K562 (cell line): ENCODE data around the gene MADD. TPM values are rescaled to one million over a fixed set of nuclear protein-coding genes. Genes with fewer than 3 reads are reported as not detected.

ENCODE experiments used
- ATAC-seq: fragments of 200-7000 bp; cut with Tn5 transposase; 3 replicates; pipeline ENCODE4 v1.9.1; 2020; ENCODE audit warnings: moderate library complexity
- BruUV-seq: library from RNA; stranded (reverse); fragments of 400-500 nt; replicated peaks from 2 replicates; lab custom pipeline; 2021; lab: Mats Ljungman, UMichigan
- CTCF ChIA-PET: fragments of 300-600 bp; formaldehyde crosslinking; extraction: SDS; loops from one replicate; lab custom pipeline; 2021; ENCODE audit warnings: low intra/inter-chr PET ratio; lab: Yijun Ruan, JAX
- POLR2A ChIA-PET: fragments of 300-600, 350-650 bp; sonication (Branson Sonifier 250); formaldehyde crosslinking; extraction: SDS; loops from one replicate; lab custom pipeline; 2021; ENCODE audit warnings: antibody characterized with exemption, inconsistent platforms; lab: Yijun Ruan, JAX
- DNase-seq, 4 experiments: peaks; one replicate each; pipeline versions ENCODE4 v3.0.0 to v3.0.0-alpha.2; 2011 to 2018; ENCODE audit warnings: low spot score in 3 of 4, mixed read lengths in 3 of 4; ENCODE audit errors: extremely low read depth in 1 of 4
- FAIRE-seq: peaks from 2 replicates; lab custom pipeline; 2011; peaks lifted over from hg19 to GRCh38; lab: Jason Lieb, UNC
- H2AFZ ChIP-seq: 2 replicates; pipeline ENCODE4 v1.6.0; 2011; ENCODE audit warnings: low read depth, low read length, control low read depth, inconsistent platforms
- H3K27ac ChIP-seq: fragments of 200-600 bp; 3 replicates; pipeline ENCODE4 v1.8.0; 2011; ENCODE audit warnings: low read depth, mild to moderate bottlenecking, control low read depth, inconsistent platforms, low read length, moderate library complexity, mixed read lengths; ENCODE audit errors: extremely low read depth
- H3K27me3 ChIP-seq, 2 experiments: fragments of 300-600 bp in 1 of 2; 2 replicates in 1 of 2; 3 replicates in 1 of 2; pipeline versions ENCODE4 v1.6.0 to v1.8.0; 2011; ENCODE audit warnings: inconsistent platforms in 2 of 2, low read length in 2 of 2, mild to moderate bottlenecking in 1 of 2, mixed read lengths in 1 of 2, moderate library complexity in 1 of 2; ENCODE audit not compliant: control insufficient read depth in 2 of 2, insufficient read depth in 2 of 2
- H3K36me3 ChIP-seq: fragments of 300-600 bp; 3 replicates; pipeline ENCODE4 v1.8.0; 2011; ENCODE audit warnings: mild to moderate bottlenecking, low read length, inconsistent platforms; ENCODE audit not compliant: control insufficient read depth, insufficient read depth
- H3K4me1 ChIP-seq, 2 experiments: fragments of 200-600 bp in 1 of 2; replicated peaks in 1 of 2; 2 replicates in 1 of 2; 3 replicates in 1 of 2; pipeline versions ENCODE4 v1.5.1 to v1.8.0; 2011; ENCODE audit warnings: inconsistent platforms in 2 of 2, low read length in 2 of 2, mild to moderate bottlenecking in 1 of 2, mixed read lengths in 1 of 2, moderate library complexity in 1 of 2; ENCODE audit not compliant: control insufficient read depth in 2 of 2, insufficient read depth in 2 of 2
- H3K4me2 ChIP-seq: 2 replicates; pipeline ENCODE4 v1.6.1; 2011; ENCODE audit warnings: low read length, control low read depth, inconsistent platforms, mixed read lengths; ENCODE audit not compliant: insufficient read depth
- H3K4me3 ChIP-seq: fragments of 200-600 bp; sonication (generic), shearing (Covaris generic); 2 replicates; pipeline ENCODE4 v1.5.1; 2016; ENCODE audit warnings: control low read depth, inconsistent platforms
- H3K79me2 ChIP-seq: fragments of 200-600 bp; 3 replicates; pipeline ENCODE4 v1.8.0; 2011; ENCODE audit warnings: low read length, inconsistent platforms; ENCODE audit not compliant: control insufficient read depth, insufficient read depth
- H3K9ac ChIP-seq, 2 experiments: 2 replicates each; pipeline versions ENCODE4 v1.6.0 to v1.6.1; 2011; ENCODE audit warnings: low read depth in 2 of 2, low read length in 2 of 2, control low read depth in 1 of 2, inconsistent platforms in 1 of 2, mild to moderate bottlenecking in 1 of 2, mixed read lengths in 1 of 2; ENCODE audit not compliant: insufficient read depth in 1 of 2
- H3K9me1 ChIP-seq: one replicate; pipeline ENCODE4 v1.6.0; 2011; ENCODE audit warnings: inconsistent platforms, mild to moderate bottlenecking, low read length, moderate library complexity; ENCODE audit not compliant: control insufficient read depth, insufficient read depth
- H3K9me3 ChIP-seq: replicated peaks from 2 replicates; pipeline ENCODE4 v1.5.1; 2011; ENCODE audit warnings: low read depth, low read length, inconsistent platforms; ENCODE audit not compliant: control insufficient read depth, insufficient read depth
- H4K20me1 ChIP-seq: replicated peaks from 2 replicates; pipeline ENCODE4 v1.6.1; 2011; ENCODE audit warnings: low read length, inconsistent platforms, mixed read lengths; ENCODE audit not compliant: control insufficient read depth, insufficient read depth
- ETV5 ChIP-seq: sonication (generic); formaldehyde crosslinking; IDR thresholded peaks from 2 replicates; pipeline ENCODE4 v1.4.0; 2020; ENCODE audit warnings: low read depth, mild to moderate bottlenecking, missing genetic modification reagents
- L3MBTL2 ChIP-seq: fragments of 450-650 bp; IDR thresholded peaks from 2 replicates; pipeline ENCODE4 v1.6.1; 2016; ENCODE audit warnings: mild to moderate bottlenecking, moderate library complexity
- MYNN ChIP-seq, 2 experiments: sonication (generic); formaldehyde crosslinking in 1 of 2; IDR thresholded peaks; 2 replicates each; pipeline versions ENCODE4 v1.5.0 to v1.6.1; 2016 to 2020; ENCODE audit warnings: antibody characterized with exemption in 1 of 2, missing genetic modification reagents in 1 of 2
- NELFE ChIP-seq: IDR thresholded peaks from 2 replicates; pipeline ENCODE4 v1.6.1; 2011; ENCODE audit warnings: mild to moderate bottlenecking; ENCODE audit not compliant: insufficient read depth, insufficient read length
- RAD51 ChIP-seq: fragments of 450-650 bp; IDR thresholded peaks from 2 replicates; pipeline ENCODE4 v1.7.1; 2016; ENCODE audit warnings: low read depth, mild to moderate bottlenecking, borderline replicate concordance
- TBP ChIP-seq: optimal IDR thresholded peaks from 2 replicates; pipeline ENCODE3; 2011; ENCODE audit warnings: low read depth, low read length, improper control_type of control experiment
- ZNF431 ChIP-seq: sonication (generic); formaldehyde crosslinking; IDR thresholded peaks from 2 replicates; pipeline ENCODE4 v1.8.0; 2022; ENCODE audit warnings: mild to moderate bottlenecking, missing genetic modification reagents
- WGBS: fragments of 100-300 bp; shearing (Covaris generic); methylation state at CpG from one replicate; pipeline ENCODE4 v1.1.6; 2016; ENCODE audit warnings: low coverage, mixed read lengths; ENCODE audit not compliant: insufficient coverage; ENCODE audit errors: missing lambda C conversion rate; 5-methylcytosine and 5-hydroxymethylcytosine counted together
- in situ Hi-C: fragments of 300-500 bp; cut with MboI; formaldehyde crosslinking; loops from 4 replicates; pipeline ENCODE4 v1.15.0; 2018; ENCODE audit warnings: inconsistent platforms, mixed read lengths
- intact Hi-C: fragments of 100-400 bp; cut with micrococcal nuclease; formaldehyde crosslinking; loops from 2 replicates; pipeline ENCODE4 v1.14.2; 2022
- polyA plus RNA-seq, 8 experiments: library from polyadenylated mRNA; depleted of rRNA in 4 of 8; stranded (reverse) in 5 of 8; unstranded in 3 of 8; fragments of >200 nt; fragmentation: Nextera tagmentation in 2 of 8; fragmentation: Illumina TruSeq in 1 of 8; extraction: Ambion mirVana in 2 of 8; extraction: Trizol in 1 of 8; gene quantifications; 2 replicates each; pipeline versions ENCODE4 v1.2.1 to v1.2.3, GENCODE V29; 2011 to 2014; ENCODE audit warnings: inconsistent platforms in 1 of 8, missing spikeins in 1 of 8
- total RNA-seq, 7 experiments: library from RNA; depleted of rRNA in 6 of 7; stranded (reverse); fragments of >200 nt in 6 of 7; fragmentation: Illumina TruSeq in 2 of 7; extraction: Trizol in 2 of 7; gene quantifications; 2 replicates each; pipeline versions ENCODE4 v1.2.1 to v1.2.3, GENCODE V29; 2011 to 2021; ENCODE audit warnings: low replicate concordance in 1 of 7
- TF ChIP-seq, protein P1 (sequence below): fragments of 250-450 bp; sonication (Bioruptor Pico); IDR thresholded peaks from 2 replicates; pipeline ENCODE4 v1.8.0; 2021; ENCODE audit warnings: moderate library complexity, mild to moderate bottlenecking, inconsistent platforms
- TF ChIP-seq, protein P2 (sequence below): fragments of 250-450 bp; sonication (Bioruptor Pico); IDR thresholded peaks from 2 replicates; pipeline ENCODE4 v1.5.0; 2020; ENCODE audit warnings: mild to moderate bottlenecking, borderline replicate concordance
- TF ChIP-seq, protein P3 (sequence below): sonication (generic); formaldehyde crosslinking; IDR thresholded peaks from 2 replicates; pipeline ENCODE4 v1.8.1; 2023; ENCODE audit warnings: mild to moderate bottlenecking, missing genetic modification reagents, moderate library complexity
- TF ChIP-seq, protein P4 (sequence below): fragments of 450-650 bp; conservative IDR thresholded peaks from 2 replicates; pipeline ENCODE4 v1.6.1; 2016; ENCODE audit warnings: missing genetic modification characterization, low read depth, mild to moderate bottlenecking, control low read depth, missing compliant biosample characterization
- TF ChIP-seq, protein P5 (sequence below): fragments of 450-650 bp; formaldehyde crosslinking; IDR thresholded peaks from 2 replicates; pipeline ENCODE4 v1.4.0; 2022; ENCODE audit warnings: missing genetic modification characterization

Gene MADD
- total and polyA plus RNA-seq, 9 of the 15 experiments (the other 6 are each of a cell fraction or from before 2014, with no cell fraction given): 0.68 to 57.6 (median 33.6) TPM

DNA sequence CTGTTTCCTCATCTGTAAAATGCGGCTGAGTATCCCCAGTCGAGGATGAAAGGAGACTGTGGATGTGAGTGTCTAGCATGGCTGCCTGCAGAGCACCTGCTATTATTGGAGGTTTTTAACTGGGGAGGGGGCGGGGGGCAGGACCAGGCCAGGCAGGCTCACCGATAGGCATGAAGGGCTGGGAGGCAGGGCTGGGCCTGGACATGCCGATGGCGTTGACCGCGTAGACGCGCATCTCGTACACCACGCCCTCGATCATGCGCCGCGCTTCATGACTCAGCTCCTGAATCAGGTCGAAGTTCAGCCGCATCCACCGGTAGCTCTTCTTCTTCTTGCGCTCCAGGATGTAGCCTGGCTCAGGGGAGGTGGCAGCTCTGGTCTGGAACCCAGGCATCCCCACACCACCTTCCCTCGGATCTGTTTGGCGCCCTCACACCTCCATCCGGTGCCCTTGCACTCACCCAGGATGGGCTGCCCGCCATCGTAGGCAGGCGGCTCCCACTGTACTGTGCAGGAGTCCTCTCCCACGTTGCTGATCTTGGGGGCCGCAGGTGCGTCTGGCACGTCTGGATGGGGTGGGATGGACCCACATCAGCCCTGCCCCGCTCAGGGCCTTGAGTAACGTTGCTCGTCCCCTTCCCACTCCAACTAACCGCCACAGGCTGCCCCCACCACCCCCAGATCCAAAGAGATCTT is 67.4 kb downstream of the MADD start:
- CTCF ChIA-PET: interaction anchor here (0.6 kb wide), 1 partner anchor 18 kb away, joined by 3 read pairs; no protein-coding TSS in a partner anchor
- in situ Hi-C loops: no loop called here
- peak; percentile 76 to 85 (median 81) for DNase-seq
- TF ChIP-seq, protein P1, sequence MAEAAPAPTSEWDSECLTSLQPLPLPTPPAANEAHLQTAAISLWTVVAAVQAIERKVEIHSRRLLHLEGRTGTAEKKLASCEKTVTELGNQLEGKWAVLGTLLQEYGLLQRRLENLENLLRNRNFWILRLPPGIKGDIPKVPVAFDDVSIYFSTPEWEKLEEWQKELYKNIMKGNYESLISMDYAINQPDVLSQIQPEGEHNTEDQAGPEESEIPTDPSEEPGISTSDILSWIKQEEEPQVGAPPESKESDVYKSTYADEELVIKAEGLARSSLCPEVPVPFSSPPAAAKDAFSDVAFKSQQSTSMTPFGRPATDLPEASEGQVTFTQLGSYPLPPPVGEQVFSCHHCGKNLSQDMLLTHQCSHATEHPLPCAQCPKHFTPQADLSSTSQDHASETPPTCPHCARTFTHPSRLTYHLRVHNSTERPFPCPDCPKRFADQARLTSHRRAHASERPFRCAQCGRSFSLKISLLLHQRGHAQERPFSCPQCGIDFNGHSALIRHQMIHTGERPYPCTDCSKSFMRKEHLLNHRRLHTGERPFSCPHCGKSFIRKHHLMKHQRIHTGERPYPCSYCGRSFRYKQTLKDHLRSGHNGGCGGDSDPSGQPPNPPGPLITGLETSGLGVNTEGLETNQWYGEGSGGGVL: no peak
- TF ChIP-seq L3MBTL2: peak; percentile 62; the same call in 1 of the 2 replicates
- TF ChIP-seq, protein P2, sequence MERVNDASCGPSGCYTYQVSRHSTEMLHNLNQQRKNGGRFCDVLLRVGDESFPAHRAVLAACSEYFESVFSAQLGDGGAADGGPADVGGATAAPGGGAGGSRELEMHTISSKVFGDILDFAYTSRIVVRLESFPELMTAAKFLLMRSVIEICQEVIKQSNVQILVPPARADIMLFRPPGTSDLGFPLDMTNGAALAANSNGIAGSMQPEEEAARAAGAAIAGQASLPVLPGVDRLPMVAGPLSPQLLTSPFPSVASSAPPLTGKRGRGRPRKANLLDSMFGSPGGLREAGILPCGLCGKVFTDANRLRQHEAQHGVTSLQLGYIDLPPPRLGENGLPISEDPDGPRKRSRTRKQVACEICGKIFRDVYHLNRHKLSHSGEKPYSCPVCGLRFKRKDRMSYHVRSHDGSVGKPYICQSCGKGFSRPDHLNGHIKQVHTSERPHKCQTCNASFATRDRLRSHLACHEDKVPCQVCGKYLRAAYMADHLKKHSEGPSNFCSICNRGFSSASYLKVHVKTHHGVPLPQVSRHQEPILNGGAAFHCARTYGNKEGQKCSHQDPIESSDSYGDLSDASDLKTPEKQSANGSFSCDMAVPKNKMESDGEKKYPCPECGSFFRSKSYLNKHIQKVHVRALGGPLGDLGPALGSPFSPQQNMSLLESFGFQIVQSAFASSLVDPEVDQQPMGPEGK (CRISPR knock-in tag): no peak
- TF ChIP-seq MYNN (IDR thresholded peaks at IDR 0.05): no peak
- TF ChIP-seq MYNN (CRISPR knock-in tag; IDR thresholded peaks at IDR 0.05): no peak
- TF ChIP-seq NELFE: no peak
- TF ChIP-seq ZNF431 (CRISPR knock-in tag): no peak
- no peak for TF ChIP-seq RAD51
- TF ChIP-seq, protein P3, sequence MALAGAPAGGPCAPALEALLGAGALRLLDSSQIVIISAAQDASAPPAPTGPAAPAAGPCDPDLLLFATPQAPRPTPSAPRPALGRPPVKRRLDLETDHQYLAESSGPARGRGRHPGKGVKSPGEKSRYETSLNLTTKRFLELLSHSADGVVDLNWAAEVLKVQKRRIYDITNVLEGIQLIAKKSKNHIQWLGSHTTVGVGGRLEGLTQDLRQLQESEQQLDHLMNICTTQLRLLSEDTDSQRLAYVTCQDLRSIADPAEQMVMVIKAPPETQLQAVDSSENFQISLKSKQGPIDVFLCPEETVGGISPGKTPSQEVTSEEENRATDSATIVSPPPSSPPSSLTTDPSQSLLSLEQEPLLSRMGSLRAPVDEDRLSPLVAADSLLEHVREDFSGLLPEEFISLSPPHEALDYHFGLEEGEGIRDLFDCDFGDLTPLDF (CRISPR knock-in tag): no peak
- TF ChIP-seq, protein P4, sequence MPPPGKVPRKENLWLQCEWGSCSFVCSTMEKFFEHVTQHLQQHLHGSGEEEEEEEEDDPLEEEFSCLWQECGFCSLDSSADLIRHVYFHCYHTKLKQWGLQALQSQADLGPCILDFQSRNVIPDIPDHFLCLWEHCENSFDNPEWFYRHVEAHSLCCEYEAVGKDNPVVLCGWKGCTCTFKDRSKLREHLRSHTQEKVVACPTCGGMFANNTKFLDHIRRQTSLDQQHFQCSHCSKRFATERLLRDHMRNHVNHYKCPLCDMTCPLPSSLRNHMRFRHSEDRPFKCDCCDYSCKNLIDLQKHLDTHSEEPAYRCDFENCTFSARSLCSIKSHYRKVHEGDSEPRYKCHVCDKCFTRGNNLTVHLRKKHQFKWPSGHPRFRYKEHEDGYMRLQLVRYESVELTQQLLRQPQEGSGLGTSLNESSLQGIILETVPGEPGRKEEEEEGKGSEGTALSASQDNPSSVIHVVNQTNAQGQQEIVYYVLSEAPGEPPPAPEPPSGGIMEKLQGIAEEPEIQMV (tag): no peak
- TF ChIP-seq, protein P5, sequence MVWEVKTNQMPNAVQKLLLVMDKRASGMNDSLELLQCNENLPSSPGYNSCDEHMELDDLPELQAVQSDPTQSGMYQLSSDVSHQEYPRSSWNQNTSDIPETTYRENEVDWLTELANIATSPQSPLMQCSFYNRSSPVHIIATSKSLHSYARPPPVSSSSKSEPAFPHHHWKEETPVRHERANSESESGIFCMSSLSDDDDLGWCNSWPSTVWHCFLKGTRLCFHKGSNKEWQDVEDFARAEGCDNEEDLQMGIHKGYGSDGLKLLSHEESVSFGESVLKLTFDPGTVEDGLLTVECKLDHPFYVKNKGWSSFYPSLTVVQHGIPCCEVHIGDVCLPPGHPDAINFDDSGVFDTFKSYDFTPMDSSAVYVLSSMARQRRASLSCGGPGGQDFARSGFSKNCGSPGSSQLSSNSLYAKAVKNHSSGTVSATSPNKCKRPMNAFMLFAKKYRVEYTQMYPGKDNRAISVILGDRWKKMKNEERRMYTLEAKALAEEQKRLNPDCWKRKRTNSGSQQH (CRISPR knock-in tag): no peak
- TF ChIP-seq TBP: no peak
- TF ChIP-seq ETV5 (CRISPR knock-in tag): no peak

More for the DNA sequence above, 67.4 kb downstream of the MADD start:
- Histone ChIP-seq H3K9me1 (no peaks in the 10 kb centered on the region), H3K9me3 (no peaks in the 10 kb centered on the region), H3K36me3 (no peaks in the 10 kb centered on the region), H3K79me2 (no peaks in the 10 kb centered on the region), H3K27ac (no peak overlapping the region), H3K4me2 (peak overlapping the region; percentile 33), H2AFZ (peak overlapping the region; percentile 65), H4K20me1 (no peaks in the 10 kb centered on the region), H3K4me3 (no peak overlapping the region), H3K4me1 (peaks cover 6 to 54% of the 10 kb centered on the region in 2 experiments; a peak in 3 of 5 replicates), H3K27me3 (peaks cover 0 to 5% of the 10 kb centered on the region in 2 experiments; a peak in 2 of 5 replicates), H3K9ac (peak overlapping the region in 1 of 2 experiments; percentile 83; a peak in 2 of 4 replicates)
- intact Hi-C loops: no loop called here
- no TSS peak for BruUV-seq
- peak; percentile 87 for FAIRE-seq
- ATAC-seq: peak; percentile 88
- WGBS: 14% methylated on average over 33 of the region's 34 CpGs
- POLR2A ChIA-PET: interaction anchor here (0.6 to 1.3 kb wide), 7 partner anchors 12 to 446 kb away, joined by 3 to 6 read pairs (median 3); no protein-coding TSS in a partner anchor
